H9 (cell line): ENCODE data around the gene COL27A1. TPM values are rescaled to one million over a fixed set of nuclear protein-coding genes. Genes with fewer than 3 reads are reported as not detected.

ENCODE experiments used
- DNase-seq: peaks from one replicate; pipeline ENCODE4 v3.0.0-alpha.2; 2017
- H2AFZ ChIP-seq: one replicate; pipeline ENCODE4 v1.6.1; 2013; ENCODE audit warnings: mild to moderate bottlenecking, low read length, control low read depth, moderate library complexity
- H2AK5ac ChIP-seq: 2 replicates; pipeline ENCODE4 v1.6.1; 2013; ENCODE audit warnings: low read length, control low read depth, mixed read lengths; ENCODE audit not compliant: insufficient read length
- H2BK120ac ChIP-seq: one replicate; pipeline ENCODE4 v1.6.1; 2013; ENCODE audit warnings: low read depth, mild to moderate bottlenecking, low read length, control low read depth, inconsistent platforms; ENCODE audit not compliant: poor library complexity, severe bottlenecking
- H2BK12ac ChIP-seq: 2 replicates; pipeline ENCODE4 v1.6.1; 2013; ENCODE audit warnings: low read length, control low read depth, mixed read lengths, low read depth; ENCODE audit not compliant: insufficient read length
- H2BK15ac ChIP-seq: 2 replicates; pipeline ENCODE4 v1.6.1; 2013; ENCODE audit warnings: low read depth, low read length, control low read depth
- H2BK20ac ChIP-seq: one replicate; pipeline ENCODE4 v1.6.1; 2013; ENCODE audit warnings: low read depth, mild to moderate bottlenecking, low read length, control low read depth, inconsistent platforms; ENCODE audit not compliant: poor library complexity, severe bottlenecking
- H2BK5ac ChIP-seq: 2 replicates; pipeline ENCODE4 v1.6.1; 2013; ENCODE audit warnings: low read length, control low read depth, mixed read lengths; ENCODE audit not compliant: insufficient read length
- H3K14ac ChIP-seq: 2 replicates; pipeline ENCODE4 v1.6.1; 2013; ENCODE audit warnings: low read length, control low read depth; ENCODE audit not compliant: insufficient read depth
- H3K18ac ChIP-seq: 2 replicates; pipeline ENCODE4 v1.6.1; 2013; ENCODE audit warnings: low read depth, mild to moderate bottlenecking, mixed read lengths, low read length, control low read depth; ENCODE audit not compliant: insufficient read length
- H3K23ac ChIP-seq: 2 replicates; pipeline ENCODE4 v1.6.1; 2013; ENCODE audit warnings: low read length, control low read depth, mixed read lengths, low read depth; ENCODE audit not compliant: insufficient read length
- H3K23me2 ChIP-seq: 2 replicates; pipeline ENCODE4 v1.6.1; 2013; ENCODE audit warnings: low read depth, mild to moderate bottlenecking, mixed read lengths, low read length, control low read depth; ENCODE audit not compliant: insufficient read length, poor library complexity, severe bottlenecking
- H3K27ac ChIP-seq: 2 replicates; pipeline ENCODE4 v1.5.1; 2013; ENCODE audit warnings: low read length, control low read depth, mixed read lengths, low read depth; ENCODE audit not compliant: insufficient read length
- H3K27me3 ChIP-seq: 2 replicates; pipeline ENCODE4 v1.6.1; 2013; ENCODE audit warnings: low read length, control low read depth, inconsistent platforms; ENCODE audit not compliant: insufficient read depth
- H3K4ac ChIP-seq: 2 replicates; pipeline ENCODE4 v1.6.1; 2013; ENCODE audit warnings: low read depth, mild to moderate bottlenecking, control low read depth, inconsistent platforms, low read length, moderate library complexity
- H3K4me1 ChIP-seq: 2 replicates; pipeline ENCODE4 v1.6.1; 2013; ENCODE audit warnings: low read length, control low read depth, inconsistent platforms; ENCODE audit not compliant: insufficient read depth
- H3K4me2 ChIP-seq: 2 replicates; pipeline ENCODE4 v1.6.1; 2013; ENCODE audit warnings: low read length, control low read depth, mixed read lengths; ENCODE audit not compliant: insufficient read length, insufficient read depth
- H3K56ac ChIP-seq: 2 replicates; pipeline ENCODE4 v1.6.1; 2013; ENCODE audit warnings: low read depth, mild to moderate bottlenecking, mixed read lengths, low read length, control low read depth; ENCODE audit not compliant: insufficient read length
- H3K79me1 ChIP-seq: 2 replicates; pipeline ENCODE4 v1.6.1; 2013; ENCODE audit warnings: low read depth, mild to moderate bottlenecking, moderate library complexity, low read length, control low read depth, inconsistent platforms; ENCODE audit not compliant: insufficient read depth, poor library complexity, severe bottlenecking
- H3K79me2 ChIP-seq: 2 replicates; pipeline ENCODE4 v1.6.1; 2013; ENCODE audit warnings: low read length, control low read depth, inconsistent platforms; ENCODE audit not compliant: insufficient read depth
- H3K9ac ChIP-seq: 2 replicates; pipeline ENCODE4 v1.6.1; 2013; ENCODE audit warnings: low read length, control low read depth, mixed read lengths; ENCODE audit not compliant: insufficient read length; ENCODE audit errors: extremely low read depth
- H3K9me3 ChIP-seq: one replicate; pipeline ENCODE4 v1.6.1; 2013; ENCODE audit warnings: low read depth, low read length, inconsistent platforms; ENCODE audit not compliant: control insufficient read depth
- H3T11ph ChIP-seq: one replicate; pipeline ENCODE4 v1.6.1; 2013; ENCODE audit warnings: mild to moderate bottlenecking, low read length, control low read depth, inconsistent platforms
- H4K20me1 ChIP-seq: one replicate; pipeline ENCODE4 v1.6.1; 2013; ENCODE audit not compliant: control insufficient read depth, insufficient read length, insufficient read depth
- H4K5ac ChIP-seq: 2 replicates; pipeline ENCODE4 v1.6.1; 2013; ENCODE audit warnings: low read depth, mild to moderate bottlenecking, mixed read lengths, low read length, control low read depth; ENCODE audit not compliant: insufficient read length
- H4K8ac ChIP-seq: replicated peaks from 2 replicates; pipeline ENCODE4 v1.6.1; 2013; ENCODE audit warnings: low read length, control low read depth, mixed read lengths, low read depth; ENCODE audit not compliant: insufficient read length
- H4K91ac ChIP-seq: 2 replicates; pipeline ENCODE4 v1.6.1; 2013; ENCODE audit warnings: low read depth, mild to moderate bottlenecking, moderate library complexity, mixed read lengths, low read length, control low read depth; ENCODE audit not compliant: insufficient read length
- H3K27ac Mint-ChIP-seq, 3 experiments: 2 replicates in 2 of 3; 3 replicates in 1 of 3; pipeline ENCODE4 v1.8.0; 2020 to 2021; ENCODE audit warnings: mixed read lengths in 3 of 3, mild to moderate bottlenecking in 1 of 3, moderate library complexity in 1 of 3
- H3K27me3 Mint-ChIP-seq: 2 replicates; pipeline ENCODE4 v1.8.0; 2021; ENCODE audit warnings: low read depth, mild to moderate bottlenecking, moderate library complexity, mixed read lengths
- H3K36me3 Mint-ChIP-seq, 3 experiments: 2 replicates in 2 of 3; 3 replicates in 1 of 3; pipeline ENCODE4 v1.8.0; 2020 to 2021; ENCODE audit warnings: low read depth in 3 of 3, mixed read lengths in 3 of 3; ENCODE audit not compliant: insufficient read depth in 1 of 3
- H3K4me1 Mint-ChIP-seq, 2 experiments: 2 replicates each; pipeline ENCODE4 v1.8.0; 2020; ENCODE audit warnings: mixed read lengths in 2 of 2
- H3K4me3 Mint-ChIP-seq, 2 experiments: 2 replicates in 1 of 2; 3 replicates in 1 of 2; pipeline ENCODE4 v1.8.0; 2020 to 2021; ENCODE audit warnings: mild to moderate bottlenecking in 2 of 2, mixed read lengths in 2 of 2, moderate library complexity in 1 of 2
- H3K9me3 Mint-ChIP-seq, 2 experiments: 2 replicates in 1 of 2; 3 replicates in 1 of 2; pipeline ENCODE4 v1.8.0; 2020; ENCODE audit warnings: mild to moderate bottlenecking in 2 of 2, mixed read lengths in 2 of 2, moderate library complexity in 1 of 2
- CTCF ChIP-seq: fragments of 200-600 bp; sonication (generic); conservative IDR thresholded peaks from 3 replicates; pipeline ENCODE4 v1.8.0; 2021; ENCODE audit warnings: antibody characterized with exemption, mild to moderate bottlenecking
- WGBS: extraction: QIAGEN DNeasy Blood & Tissue Kit; methylation state at CpG from one replicate; pipeline ENCODE4 v1.1.7; 2013; ENCODE audit warnings: missing lambda C conversion rate, low lambda C conversion rate, mixed read lengths; ENCODE audit not compliant: insufficient read length; ENCODE audit errors: extremely low coverage; 5-methylcytosine and 5-hydroxymethylcytosine counted together
- total RNA-seq: library from RNA; stranded (reverse); gene quantifications from 2 replicates; pipeline ENCODE4 v1.2.1, GENCODE V29; 2021

The COL27A1 gene
- total RNA-seq, 1 experiment from 2014 or later: 17.9 TPM

GRCh38 chr9:114235033-114235661 is 79.8 kb downstream of the COL27A1 start:
- H3T11ph ChIP-seq: no peak overlapping the region
- no peak overlapping the region for H3K4me2 ChIP-seq
- no peak overlapping the region for H4K91ac ChIP-seq
- no peak overlapping the region for H3K23ac ChIP-seq
- no peak overlapping the region for H2BK120ac ChIP-seq
- Mint-ChIP-seq H3K9me3 (no peaks in the 10 kb centered on the region), H3K4me3 (no peak overlapping the region), H3K27ac (peak overlapping the region in 1 of 3 experiments; percentile 73; a peak in 1 of 7 replicates), H3K4me1 (peaks cover 10 to 22% of the 10 kb centered on the region in 2 experiments), H3K36me3 (no peaks in the 10 kb centered on the region), H3K27me3 (no peaks in the 10 kb centered on the region)
- DNase-seq: no peak
- no peaks in the 10 kb centered on the region for H3K79me1 ChIP-seq
- no peaks in the 10 kb centered on the region for H3K27me3 ChIP-seq
- H3K4ac ChIP-seq: no peak overlapping the region
- no peak overlapping the region for H3K27ac ChIP-seq
- no peaks in the 10 kb centered on the region for H4K20me1 ChIP-seq
- no peak overlapping the region for H3K56ac ChIP-seq
- no peak overlapping the region for H2AFZ ChIP-seq
- no peak overlapping the region for H2BK5ac ChIP-seq
- no peaks in the 10 kb centered on the region for H3K9me3 ChIP-seq
- no peak overlapping the region for H3K9ac ChIP-seq
- H4K5ac ChIP-seq: no peak overlapping the region
- no peak overlapping the region for H2BK12ac ChIP-seq
- no peaks in the 10 kb centered on the region; the same call in 1 of the 2 replicates for H3K4me1 ChIP-seq
- no peak overlapping the region for H2BK20ac ChIP-seq
- no peaks in the 10 kb centered on the region for H3K79me2 ChIP-seq
- H2AK5ac ChIP-seq: no peak overlapping the region
- no peak overlapping the region for H4K8ac ChIP-seq
- no peaks in the 10 kb centered on the region for H3K23me2 ChIP-seq
- no CpG with 5 or more reads among the region's 16 CpGs for WGBS
- TF ChIP-seq CTCF: no peak
- no peak overlapping the region for H2BK15ac ChIP-seq
- H3K18ac ChIP-seq: no peak overlapping the region
- peak overlapping the region; percentile 8; the same call in 1 of the 2 replicates for H3K14ac ChIP-seq
